Keratinocyte (primary cell): Measurements from ENCODE around the gene PRR18.

Experiments
- EZH2 ChIP-seq: IDR thresholded peaks from one replicate; pipeline ENCODE4 v1.6.1; 2012; ENCODE audit warnings: inconsistent platforms, mild to moderate bottlenecking, low read length, moderate library complexity
- TF ChIP-seq, protein P1 (sequence below), 3 experiments: IDR thresholded peaks in 1 of 3; conservative IDR thresholded peaks in 1 of 3; optimal IDR thresholded peaks in 1 of 3; 2 replicates in 2 of 3; 3 replicates in 1 of 3; pipeline versions ENCODE3 to v1.5.1; 2011; ENCODE audit warnings: low read length in 3 of 3, mild to moderate bottlenecking in 3 of 3, moderate library complexity in 2 of 3, control low read depth in 1 of 3, inconsistent platforms in 1 of 3; ENCODE audit not compliant: insufficient read depth in 2 of 3; ENCODE audit errors: extremely low read depth in 1 of 3

DNA sequence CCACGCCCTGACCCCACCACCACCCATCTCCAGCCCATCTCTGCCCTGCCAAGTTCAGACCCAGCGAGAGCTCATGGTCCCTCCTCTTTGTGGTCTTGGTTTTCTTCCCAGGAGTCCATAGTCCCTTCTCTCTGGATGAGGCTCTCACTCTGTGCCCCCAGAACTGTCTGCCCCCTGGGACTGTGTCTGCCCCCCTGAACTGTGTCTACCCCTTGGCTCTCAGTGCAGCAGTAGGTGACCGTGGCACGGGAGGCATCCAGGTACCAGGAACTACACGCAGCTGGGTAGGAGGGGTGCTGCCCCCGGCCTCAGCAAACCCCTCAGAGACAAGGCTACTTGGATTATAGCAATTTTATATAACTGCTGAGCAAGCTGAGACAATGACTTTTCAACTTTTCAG lies 23.6 kb downstream of the PRR18 start:
- TF ChIP-seq, protein P1, sequence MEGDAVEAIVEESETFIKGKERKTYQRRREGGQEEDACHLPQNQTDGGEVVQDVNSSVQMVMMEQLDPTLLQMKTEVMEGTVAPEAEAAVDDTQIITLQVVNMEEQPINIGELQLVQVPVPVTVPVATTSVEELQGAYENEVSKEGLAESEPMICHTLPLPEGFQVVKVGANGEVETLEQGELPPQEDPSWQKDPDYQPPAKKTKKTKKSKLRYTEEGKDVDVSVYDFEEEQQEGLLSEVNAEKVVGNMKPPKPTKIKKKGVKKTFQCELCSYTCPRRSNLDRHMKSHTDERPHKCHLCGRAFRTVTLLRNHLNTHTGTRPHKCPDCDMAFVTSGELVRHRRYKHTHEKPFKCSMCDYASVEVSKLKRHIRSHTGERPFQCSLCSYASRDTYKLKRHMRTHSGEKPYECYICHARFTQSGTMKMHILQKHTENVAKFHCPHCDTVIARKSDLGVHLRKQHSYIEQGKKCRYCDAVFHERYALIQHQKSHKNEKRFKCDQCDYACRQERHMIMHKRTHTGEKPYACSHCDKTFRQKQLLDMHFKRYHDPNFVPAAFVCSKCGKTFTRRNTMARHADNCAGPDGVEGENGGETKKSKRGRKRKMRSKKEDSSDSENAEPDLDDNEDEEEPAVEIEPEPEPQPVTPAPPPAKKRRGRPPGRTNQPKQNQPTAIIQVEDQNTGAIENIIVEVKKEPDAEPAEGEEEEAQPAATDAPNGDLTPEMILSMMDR (optimal IDR thresholded peaks at IDR 0.05 in 1 of 3, IDR thresholded peaks at IDR 0.05 in 1 of 3, conservative IDR thresholded peaks at IDR 0.05 in 1 of 3; ENCODE audit: extremely low read depth in 1 of 3, insufficient read depth in 2 of 3, low read length in 3 of 3), result no peak
- TF ChIP-seq EZH2, result no peak
